H9 (cell line): Measurements from ENCODE around the gene PRR29. TPM values are rescaled to one million over a fixed set of nuclear protein-coding genes. Genes with fewer than 3 reads are reported as not detected.

ENCODE experiments used
- DNase-seq: peaks from one replicate; pipeline ENCODE4 v3.0.0-alpha.2; 2017
- H2AFZ ChIP-seq: one replicate; pipeline ENCODE4 v1.6.1; 2013; ENCODE audit warnings: mild to moderate bottlenecking, low read length, control low read depth, moderate library complexity
- H2AK5ac ChIP-seq: 2 replicates; pipeline ENCODE4 v1.6.1; 2013; ENCODE audit warnings: low read length, control low read depth, mixed read lengths; ENCODE audit not compliant: insufficient read length
- H2BK120ac ChIP-seq: one replicate; pipeline ENCODE4 v1.6.1; 2013; ENCODE audit warnings: low read depth, mild to moderate bottlenecking, low read length, control low read depth, inconsistent platforms; ENCODE audit not compliant: poor library complexity, severe bottlenecking
- H2BK12ac ChIP-seq: 2 replicates; pipeline ENCODE4 v1.6.1; 2013; ENCODE audit warnings: low read length, control low read depth, mixed read lengths, low read depth; ENCODE audit not compliant: insufficient read length
- H2BK15ac ChIP-seq: 2 replicates; pipeline ENCODE4 v1.6.1; 2013; ENCODE audit warnings: low read depth, low read length, control low read depth
- H2BK20ac ChIP-seq: one replicate; pipeline ENCODE4 v1.6.1; 2013; ENCODE audit warnings: low read depth, mild to moderate bottlenecking, low read length, control low read depth, inconsistent platforms; ENCODE audit not compliant: poor library complexity, severe bottlenecking
- H2BK5ac ChIP-seq: 2 replicates; pipeline ENCODE4 v1.6.1; 2013; ENCODE audit warnings: low read length, control low read depth, mixed read lengths; ENCODE audit not compliant: insufficient read length
- H3K14ac ChIP-seq: 2 replicates; pipeline ENCODE4 v1.6.1; 2013; ENCODE audit warnings: low read length, control low read depth; ENCODE audit not compliant: insufficient read depth
- H3K18ac ChIP-seq: 2 replicates; pipeline ENCODE4 v1.6.1; 2013; ENCODE audit warnings: low read depth, mild to moderate bottlenecking, mixed read lengths, low read length, control low read depth; ENCODE audit not compliant: insufficient read length
- H3K23ac ChIP-seq: 2 replicates; pipeline ENCODE4 v1.6.1; 2013; ENCODE audit warnings: low read length, control low read depth, mixed read lengths, low read depth; ENCODE audit not compliant: insufficient read length
- H3K23me2 ChIP-seq: 2 replicates; pipeline ENCODE4 v1.6.1; 2013; ENCODE audit warnings: low read depth, mild to moderate bottlenecking, mixed read lengths, low read length, control low read depth; ENCODE audit not compliant: insufficient read length, poor library complexity, severe bottlenecking
- H3K27ac ChIP-seq: 2 replicates; pipeline ENCODE4 v1.5.1; 2013; ENCODE audit warnings: low read length, control low read depth, mixed read lengths, low read depth; ENCODE audit not compliant: insufficient read length
- H3K27me3 ChIP-seq: 2 replicates; pipeline ENCODE4 v1.6.1; 2013; ENCODE audit warnings: low read length, control low read depth, inconsistent platforms; ENCODE audit not compliant: insufficient read depth
- H3K4ac ChIP-seq: 2 replicates; pipeline ENCODE4 v1.6.1; 2013; ENCODE audit warnings: low read depth, mild to moderate bottlenecking, control low read depth, inconsistent platforms, low read length, moderate library complexity
- H3K4me1 ChIP-seq: 2 replicates; pipeline ENCODE4 v1.6.1; 2013; ENCODE audit warnings: low read length, control low read depth, inconsistent platforms; ENCODE audit not compliant: insufficient read depth
- H3K4me2 ChIP-seq: 2 replicates; pipeline ENCODE4 v1.6.1; 2013; ENCODE audit warnings: low read length, control low read depth, mixed read lengths; ENCODE audit not compliant: insufficient read length, insufficient read depth
- H3K56ac ChIP-seq: 2 replicates; pipeline ENCODE4 v1.6.1; 2013; ENCODE audit warnings: low read depth, mild to moderate bottlenecking, mixed read lengths, low read length, control low read depth; ENCODE audit not compliant: insufficient read length
- H3K79me1 ChIP-seq: 2 replicates; pipeline ENCODE4 v1.6.1; 2013; ENCODE audit warnings: low read depth, mild to moderate bottlenecking, moderate library complexity, low read length, control low read depth, inconsistent platforms; ENCODE audit not compliant: insufficient read depth, poor library complexity, severe bottlenecking
- H3K79me2 ChIP-seq: 2 replicates; pipeline ENCODE4 v1.6.1; 2013; ENCODE audit warnings: low read length, control low read depth, inconsistent platforms; ENCODE audit not compliant: insufficient read depth
- H3K9ac ChIP-seq: 2 replicates; pipeline ENCODE4 v1.6.1; 2013; ENCODE audit warnings: low read length, control low read depth, mixed read lengths; ENCODE audit not compliant: insufficient read length; ENCODE audit errors: extremely low read depth
- H3K9me3 ChIP-seq: one replicate; pipeline ENCODE4 v1.6.1; 2013; ENCODE audit warnings: low read depth, low read length, inconsistent platforms; ENCODE audit not compliant: control insufficient read depth
- H3T11ph ChIP-seq: one replicate; pipeline ENCODE4 v1.6.1; 2013; ENCODE audit warnings: mild to moderate bottlenecking, low read length, control low read depth, inconsistent platforms
- H4K20me1 ChIP-seq: one replicate; pipeline ENCODE4 v1.6.1; 2013; ENCODE audit not compliant: control insufficient read depth, insufficient read length, insufficient read depth
- H4K5ac ChIP-seq: 2 replicates; pipeline ENCODE4 v1.6.1; 2013; ENCODE audit warnings: low read depth, mild to moderate bottlenecking, mixed read lengths, low read length, control low read depth; ENCODE audit not compliant: insufficient read length
- H4K8ac ChIP-seq: replicated peaks from 2 replicates; pipeline ENCODE4 v1.6.1; 2013; ENCODE audit warnings: low read length, control low read depth, mixed read lengths, low read depth; ENCODE audit not compliant: insufficient read length
- H4K91ac ChIP-seq: 2 replicates; pipeline ENCODE4 v1.6.1; 2013; ENCODE audit warnings: low read depth, mild to moderate bottlenecking, moderate library complexity, mixed read lengths, low read length, control low read depth; ENCODE audit not compliant: insufficient read length
- H3K27ac Mint-ChIP-seq, 3 experiments: 2 replicates in 2 of 3; 3 replicates in 1 of 3; pipeline ENCODE4 v1.8.0; 2020 to 2021; ENCODE audit warnings: mixed read lengths in 3 of 3, mild to moderate bottlenecking in 1 of 3, moderate library complexity in 1 of 3
- H3K27me3 Mint-ChIP-seq: 2 replicates; pipeline ENCODE4 v1.8.0; 2021; ENCODE audit warnings: low read depth, mild to moderate bottlenecking, moderate library complexity, mixed read lengths
- H3K36me3 Mint-ChIP-seq, 3 experiments: 2 replicates in 2 of 3; 3 replicates in 1 of 3; pipeline ENCODE4 v1.8.0; 2020 to 2021; ENCODE audit warnings: low read depth in 3 of 3, mixed read lengths in 3 of 3; ENCODE audit not compliant: insufficient read depth in 1 of 3
- H3K4me1 Mint-ChIP-seq, 2 experiments: 2 replicates each; pipeline ENCODE4 v1.8.0; 2020; ENCODE audit warnings: mixed read lengths in 2 of 2
- H3K4me3 Mint-ChIP-seq, 2 experiments: 2 replicates in 1 of 2; 3 replicates in 1 of 2; pipeline ENCODE4 v1.8.0; 2020 to 2021; ENCODE audit warnings: mild to moderate bottlenecking in 2 of 2, mixed read lengths in 2 of 2, moderate library complexity in 1 of 2
- H3K9me3 Mint-ChIP-seq, 2 experiments: 2 replicates in 1 of 2; 3 replicates in 1 of 2; pipeline ENCODE4 v1.8.0; 2020; ENCODE audit warnings: mild to moderate bottlenecking in 2 of 2, mixed read lengths in 2 of 2, moderate library complexity in 1 of 2
- WGBS: extraction: QIAGEN DNeasy Blood & Tissue Kit; methylation state at CpG from one replicate; pipeline ENCODE4 v1.1.7; 2013; ENCODE audit warnings: missing lambda C conversion rate, low lambda C conversion rate, mixed read lengths; ENCODE audit not compliant: insufficient read length; ENCODE audit errors: extremely low coverage; 5-methylcytosine and 5-hydroxymethylcytosine counted together
- total RNA-seq: library from RNA; stranded (reverse); gene quantifications from 2 replicates; pipeline ENCODE4 v1.2.1, GENCODE V29; 2021
- TF ChIP-seq, protein P1 (sequence below): fragments of 200-600 bp; sonication (generic); conservative IDR thresholded peaks from 3 replicates; pipeline ENCODE4 v1.8.0; 2021; ENCODE audit warnings: antibody characterized with exemption, mild to moderate bottlenecking

PRR29 gene
- total RNA-seq, 1 experiment from 2014 or later, result 0.87 TPM

DNA sequence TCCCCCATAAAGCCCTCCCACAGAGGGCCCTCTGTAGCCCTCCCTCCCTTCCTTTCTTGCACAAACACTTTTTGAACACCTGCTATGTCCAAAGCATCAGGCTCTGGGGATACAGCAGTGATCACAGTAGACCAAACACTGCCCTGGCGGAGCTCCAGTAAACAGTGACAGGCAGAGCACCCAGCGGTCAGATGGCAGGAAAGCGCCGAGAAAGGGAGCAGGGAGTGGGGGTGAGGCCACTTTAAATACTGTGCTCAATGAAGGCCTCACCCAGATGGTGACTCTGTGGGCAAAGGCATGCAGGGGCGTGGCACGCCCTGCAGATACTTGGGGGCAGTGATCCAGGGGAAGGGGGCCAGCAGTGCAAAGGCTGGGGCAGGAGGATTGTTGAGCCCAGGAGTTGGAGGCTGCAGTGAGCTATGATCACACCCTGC is 7.6 kb downstream of the PRR29 start:
- Histone ChIP-seq H3K9ac (no peak overlapping the region), H4K8ac (no peak overlapping the region), H2AK5ac (no peak overlapping the region), H4K5ac (no peak overlapping the region), H3K23ac (no peak overlapping the region), H3K18ac (no peak overlapping the region), H3K4me2 (no peak overlapping the region), H3K14ac (no peak overlapping the region), H3K23me2 (no peaks in the 10 kb centered on the region), H3T11ph (no peak overlapping the region), H2BK12ac (no peak overlapping the region), H3K79me1 (no peaks in the 10 kb centered on the region), H2BK120ac (no peak overlapping the region), H2BK20ac (no peak overlapping the region), H3K56ac (no peak overlapping the region), H4K91ac (no peak overlapping the region), H3K79me2 (no peaks in the 10 kb centered on the region), H2BK15ac (no peak overlapping the region), H4K20me1 (no peaks in the 10 kb centered on the region), H3K9me3 (no peaks in the 10 kb centered on the region), H3K27me3 (no peaks in the 10 kb centered on the region), H3K27ac (no peak overlapping the region), H3K4me1 (peaks cover 3% of the 10 kb centered on the region; the same call in 1 of the 2 replicates), H3K4ac (no peak overlapping the region), H2AFZ (no peak overlapping the region), H2BK5ac (no peak overlapping the region)
- DNase-seq, result peak; percentile 27
- Mint-ChIP-seq H3K36me3 (no peaks in the 10 kb centered on the region), H3K27me3 (peaks cover 4% of the 10 kb centered on the region), H3K4me3 (no peak overlapping the region), H3K4me1 (peaks cover 14 to 24% of the 10 kb centered on the region in 2 experiments), H3K27ac (no peak overlapping the region; a peak in 1 of 7 replicates), H3K9me3 (no peaks in the 10 kb centered on the region)
- TF ChIP-seq, protein P1, sequence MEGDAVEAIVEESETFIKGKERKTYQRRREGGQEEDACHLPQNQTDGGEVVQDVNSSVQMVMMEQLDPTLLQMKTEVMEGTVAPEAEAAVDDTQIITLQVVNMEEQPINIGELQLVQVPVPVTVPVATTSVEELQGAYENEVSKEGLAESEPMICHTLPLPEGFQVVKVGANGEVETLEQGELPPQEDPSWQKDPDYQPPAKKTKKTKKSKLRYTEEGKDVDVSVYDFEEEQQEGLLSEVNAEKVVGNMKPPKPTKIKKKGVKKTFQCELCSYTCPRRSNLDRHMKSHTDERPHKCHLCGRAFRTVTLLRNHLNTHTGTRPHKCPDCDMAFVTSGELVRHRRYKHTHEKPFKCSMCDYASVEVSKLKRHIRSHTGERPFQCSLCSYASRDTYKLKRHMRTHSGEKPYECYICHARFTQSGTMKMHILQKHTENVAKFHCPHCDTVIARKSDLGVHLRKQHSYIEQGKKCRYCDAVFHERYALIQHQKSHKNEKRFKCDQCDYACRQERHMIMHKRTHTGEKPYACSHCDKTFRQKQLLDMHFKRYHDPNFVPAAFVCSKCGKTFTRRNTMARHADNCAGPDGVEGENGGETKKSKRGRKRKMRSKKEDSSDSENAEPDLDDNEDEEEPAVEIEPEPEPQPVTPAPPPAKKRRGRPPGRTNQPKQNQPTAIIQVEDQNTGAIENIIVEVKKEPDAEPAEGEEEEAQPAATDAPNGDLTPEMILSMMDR, result no peak
- WGBS, result no CpG with 5 or more reads among the region's 6 CpGs
